Neural cell (in vitro differentiated cells): Measurements from ENCODE around the gene BBS1. TPM values are rescaled to one million over a fixed set of nuclear protein-coding genes. Genes with fewer than 3 reads are reported as not detected.

Experiments
- H2AFZ ChIP-seq: fragments of 200-600, 300-800 bp; sonication (generic), shearing (Covaris generic); 2 replicates; pipeline ENCODE4 v1.6.0; 2014; ENCODE audit warnings: low read depth, mild to moderate bottlenecking, antibody characterized with exemption, low read length, moderate library complexity
- H3F3A ChIP-seq: fragments of 200-600 bp; shearing (Covaris generic); 2 replicates; pipeline ENCODE4 v1.6.1; 2016; ENCODE audit warnings: mild to moderate bottlenecking, moderate library complexity, mixed read lengths, antibody characterized with exemption, low read length; ENCODE audit not compliant: insufficient read depth, poor library complexity, severe bottlenecking
- H3K27ac ChIP-seq: fragments of 200-600, 300-800 bp; sonication (generic), shearing (Covaris generic); 2 replicates; pipeline ENCODE4 v1.5.1; 2014; ENCODE audit warnings: mild to moderate bottlenecking, low read length, moderate library complexity
- H3K27me3 ChIP-seq: fragments of 300-800, 200-600 bp; sonication (generic), shearing (Covaris generic); 2 replicates; pipeline ENCODE4 v1.6.0; 2014; ENCODE audit warnings: mild to moderate bottlenecking, low read depth, low read length, moderate library complexity; ENCODE audit not compliant: insufficient read depth
- H3K36me3 ChIP-seq: fragments of 300-800, 200-600 bp; sonication (generic), shearing (Covaris generic); 2 replicates; pipeline ENCODE4 v1.5.1; 2014; ENCODE audit warnings: mild to moderate bottlenecking, antibody characterized with exemption, low read length, moderate library complexity; ENCODE audit not compliant: insufficient read depth
- H3K4me2 ChIP-seq: fragments of 300-800, 200-600 bp; sonication (generic), shearing (Covaris generic); 2 replicates; pipeline ENCODE4 v1.6.0; 2014; ENCODE audit warnings: mild to moderate bottlenecking, low read length
- H3K4me3 ChIP-seq: fragments of 300-800, 200-600 bp; sonication (generic), shearing (Covaris generic); 2 replicates; pipeline ENCODE4 v1.5.1; 2014; ENCODE audit warnings: mild to moderate bottlenecking, low read length, moderate library complexity
- H3K79me2 ChIP-seq: fragments of 200-600 bp; shearing (Covaris generic); replicated peaks from 2 replicates; pipeline ENCODE4 v1.6.0; 2014; ENCODE audit warnings: mild to moderate bottlenecking, low read length, moderate library complexity; ENCODE audit not compliant: insufficient read depth
- H3K9ac ChIP-seq: fragments of 300-800, 200-600 bp; sonication (generic), shearing (Covaris generic); 2 replicates; pipeline ENCODE4 v1.6.1; 2016; ENCODE audit warnings: mild to moderate bottlenecking, low read length, mixed read lengths
- H3K9me2 ChIP-seq: fragments of 200-600 bp; shearing (Covaris generic); 2 replicates; pipeline ENCODE4 v1.6.1; 2016; ENCODE audit warnings: mild to moderate bottlenecking, low read length, mixed read lengths; ENCODE audit not compliant: insufficient read depth
- H3K9me3 ChIP-seq: fragments of 200-600, 300-800 bp; sonication (generic), shearing (Covaris generic); 2 replicates; pipeline ENCODE4 v1.6.1; 2016; ENCODE audit warnings: mild to moderate bottlenecking, mixed run types, low read length, moderate library complexity, mixed read lengths
- H4K20me1 ChIP-seq: fragments of 200-600 bp; shearing (Covaris generic); 2 replicates; pipeline ENCODE4 v1.6.1; 2016; ENCODE audit warnings: mild to moderate bottlenecking, mixed run types; ENCODE audit not compliant: insufficient read depth
- EP300 ChIP-seq: fragments of 450-650 bp; conservative IDR thresholded peaks from 2 replicates; pipeline ENCODE4 v1.6.1; 2014; ENCODE audit warnings: antibody characterized with exemption, mild to moderate bottlenecking, moderate library complexity; ENCODE audit not compliant: poor library complexity, severe bottlenecking
- EZH2 ChIP-seq: fragments of 200-600, 300-800 bp; shearing (Covaris generic), sonication (generic); IDR thresholded peaks from 2 replicates; pipeline ENCODE4 v1.6.1; 2014; ENCODE audit warnings: antibody characterized with exemption, low read length, borderline replicate concordance, mild to moderate bottlenecking; ENCODE audit not compliant: insufficient read depth, poor library complexity, severe bottlenecking
- MXI1 ChIP-seq: fragments of 450-650 bp; conservative IDR thresholded peaks from 2 replicates; pipeline ENCODE4 v1.6.1; 2014; ENCODE audit warnings: antibody characterized with exemption, mild to moderate bottlenecking; ENCODE audit not compliant: poor library complexity, severe bottlenecking
- POLR2AphosphoS5 ChIP-seq: IDR thresholded peaks from 2 replicates; pipeline ENCODE4 v1.6.1; 2012
- RAD21 ChIP-seq: fragments of 450-650 bp; conservative IDR thresholded peaks from 2 replicates; pipeline ENCODE4 v1.6.1; 2014; ENCODE audit warnings: antibody characterized with exemption, mild to moderate bottlenecking, moderate library complexity
- SMC3 ChIP-seq: fragments of 450-650 bp; conservative IDR thresholded peaks from 2 replicates; pipeline ENCODE4 v1.6.1; 2014; ENCODE audit warnings: antibody characterized with exemption, mild to moderate bottlenecking, moderate library complexity; ENCODE audit not compliant: poor library complexity
- TAF1 ChIP-seq: IDR thresholded peaks from 2 replicates; pipeline ENCODE4 v1.6.1; 2012; ENCODE audit warnings: low read depth
- polyA plus RNA-seq: library from polyadenylated mRNA; depleted of rRNA; stranded (reverse); fragments of >200 nt; gene quantifications from 2 replicates; pipeline ENCODE4 v1.2.3, GENCODE V29; 2014
- TF ChIP-seq, protein P1 (sequence below): IDR thresholded peaks from 2 replicates; pipeline ENCODE4 v1.6.1; 2012; ENCODE audit warnings: borderline replicate concordance
- TF ChIP-seq, protein P2 (sequence below): fragments of 450-650 bp; IDR thresholded peaks from 2 replicates; pipeline ENCODE4 v1.5.1; 2014; ENCODE audit warnings: antibody characterized with exemption, mild to moderate bottlenecking, moderate library complexity; ENCODE audit not compliant: poor library complexity, severe bottlenecking

BBS1 gene
- polyA plus RNA-seq, 1 donor from 2014 or later: 69.5 TPM

DNA sequence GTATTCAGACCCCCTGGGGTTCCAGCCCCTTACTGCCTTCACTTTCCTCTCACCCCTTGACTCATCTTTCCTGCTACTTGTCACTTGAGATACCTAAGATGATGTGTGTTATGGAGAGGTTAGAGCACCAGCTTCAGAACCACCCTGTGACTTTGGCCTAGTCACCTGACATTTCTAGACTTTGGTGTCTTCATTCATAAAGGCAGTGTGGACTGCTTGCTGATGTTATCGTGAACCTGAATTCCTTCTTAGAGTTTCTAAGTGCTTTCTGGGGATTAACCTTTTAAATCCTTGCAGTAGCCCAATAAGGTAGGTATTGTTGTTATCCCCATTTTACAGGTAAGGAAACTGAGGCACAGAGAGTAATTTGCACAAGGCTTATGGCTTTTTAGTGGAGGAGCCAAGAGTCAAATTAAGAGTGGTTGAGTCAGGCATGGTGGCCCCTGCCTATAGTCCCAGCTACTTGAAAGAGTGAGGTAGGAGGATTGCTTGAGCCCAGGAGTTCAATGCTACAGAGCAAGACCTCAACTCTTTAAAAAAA is 5.1 kb upstream of the BBS1 start:
- TF ChIP-seq MXI1: no peak
- no peak for TF ChIP-seq RAD21
- no peak for TF ChIP-seq EZH2
- no peak for TF ChIP-seq EP300
- TF ChIP-seq TAF1: no peak
- TF ChIP-seq POLR2AphosphoS5: no peak
- TF ChIP-seq, protein P1, sequence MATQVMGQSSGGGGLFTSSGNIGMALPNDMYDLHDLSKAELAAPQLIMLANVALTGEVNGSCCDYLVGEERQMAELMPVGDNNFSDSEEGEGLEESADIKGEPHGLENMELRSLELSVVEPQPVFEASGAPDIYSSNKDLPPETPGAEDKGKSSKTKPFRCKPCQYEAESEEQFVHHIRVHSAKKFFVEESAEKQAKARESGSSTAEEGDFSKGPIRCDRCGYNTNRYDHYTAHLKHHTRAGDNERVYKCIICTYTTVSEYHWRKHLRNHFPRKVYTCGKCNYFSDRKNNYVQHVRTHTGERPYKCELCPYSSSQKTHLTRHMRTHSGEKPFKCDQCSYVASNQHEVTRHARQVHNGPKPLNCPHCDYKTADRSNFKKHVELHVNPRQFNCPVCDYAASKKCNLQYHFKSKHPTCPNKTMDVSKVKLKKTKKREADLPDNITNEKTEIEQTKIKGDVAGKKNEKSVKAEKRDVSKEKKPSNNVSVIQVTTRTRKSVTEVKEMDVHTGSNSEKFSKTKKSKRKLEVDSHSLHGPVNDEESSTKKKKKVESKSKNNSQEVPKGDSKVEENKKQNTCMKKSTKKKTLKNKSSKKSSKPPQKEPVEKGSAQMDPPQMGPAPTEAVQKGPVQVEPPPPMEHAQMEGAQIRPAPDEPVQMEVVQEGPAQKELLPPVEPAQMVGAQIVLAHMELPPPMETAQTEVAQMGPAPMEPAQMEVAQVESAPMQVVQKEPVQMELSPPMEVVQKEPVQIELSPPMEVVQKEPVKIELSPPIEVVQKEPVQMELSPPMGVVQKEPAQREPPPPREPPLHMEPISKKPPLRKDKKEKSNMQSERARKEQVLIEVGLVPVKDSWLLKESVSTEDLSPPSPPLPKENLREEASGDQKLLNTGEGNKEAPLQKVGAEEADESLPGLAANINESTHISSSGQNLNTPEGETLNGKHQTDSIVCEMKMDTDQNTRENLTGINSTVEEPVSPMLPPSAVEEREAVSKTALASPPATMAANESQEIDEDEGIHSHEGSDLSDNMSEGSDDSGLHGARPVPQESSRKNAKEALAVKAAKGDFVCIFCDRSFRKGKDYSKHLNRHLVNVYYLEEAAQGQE: no peak
- TF ChIP-seq, protein P2, sequence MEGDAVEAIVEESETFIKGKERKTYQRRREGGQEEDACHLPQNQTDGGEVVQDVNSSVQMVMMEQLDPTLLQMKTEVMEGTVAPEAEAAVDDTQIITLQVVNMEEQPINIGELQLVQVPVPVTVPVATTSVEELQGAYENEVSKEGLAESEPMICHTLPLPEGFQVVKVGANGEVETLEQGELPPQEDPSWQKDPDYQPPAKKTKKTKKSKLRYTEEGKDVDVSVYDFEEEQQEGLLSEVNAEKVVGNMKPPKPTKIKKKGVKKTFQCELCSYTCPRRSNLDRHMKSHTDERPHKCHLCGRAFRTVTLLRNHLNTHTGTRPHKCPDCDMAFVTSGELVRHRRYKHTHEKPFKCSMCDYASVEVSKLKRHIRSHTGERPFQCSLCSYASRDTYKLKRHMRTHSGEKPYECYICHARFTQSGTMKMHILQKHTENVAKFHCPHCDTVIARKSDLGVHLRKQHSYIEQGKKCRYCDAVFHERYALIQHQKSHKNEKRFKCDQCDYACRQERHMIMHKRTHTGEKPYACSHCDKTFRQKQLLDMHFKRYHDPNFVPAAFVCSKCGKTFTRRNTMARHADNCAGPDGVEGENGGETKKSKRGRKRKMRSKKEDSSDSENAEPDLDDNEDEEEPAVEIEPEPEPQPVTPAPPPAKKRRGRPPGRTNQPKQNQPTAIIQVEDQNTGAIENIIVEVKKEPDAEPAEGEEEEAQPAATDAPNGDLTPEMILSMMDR: no peak
- no peak for TF ChIP-seq SMC3
- H4K20me1 ChIP-seq: no peaks in the 10 kb centered on the region
- H3K27me3 ChIP-seq: no peaks in the 10 kb centered on the region
- no peak overlapping the region for H3K4me2 ChIP-seq
- H3K9ac ChIP-seq: no peak overlapping the region
- H3F3A ChIP-seq: no peaks in the 10 kb centered on the region
- no peaks in the 10 kb centered on the region for H3K9me2 ChIP-seq
- no peak overlapping the region for H2AFZ ChIP-seq
- no peaks in the 10 kb centered on the region for H3K79me2 ChIP-seq
- no peak overlapping the region for H3K27ac ChIP-seq
- no peaks in the 10 kb centered on the region for H3K36me3 ChIP-seq
- H3K4me3 ChIP-seq: no peak overlapping the region
- no peaks in the 10 kb centered on the region for H3K9me3 ChIP-seq

DNA sequence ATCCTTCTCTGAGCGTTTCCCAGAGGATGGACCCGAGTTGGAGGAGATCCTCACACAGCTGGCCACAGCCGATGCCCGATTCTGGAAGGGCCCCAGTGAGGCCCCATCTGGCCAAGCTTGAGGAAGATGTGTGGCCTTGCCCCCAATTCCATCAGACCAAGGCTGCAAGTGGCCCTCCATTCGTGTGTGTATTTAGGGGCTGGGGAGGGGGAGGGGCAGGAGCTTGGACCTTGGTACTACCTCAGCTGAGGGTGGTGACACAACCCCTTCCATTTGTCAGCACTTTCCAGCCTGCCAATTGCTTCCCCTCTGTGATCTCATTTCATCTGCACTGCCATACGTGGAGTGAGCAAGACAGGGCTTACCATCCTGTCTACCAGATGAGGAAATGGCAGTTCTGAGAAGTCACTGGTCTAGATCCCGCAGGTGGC is 1.3 kb upstream of the BBS1 start:
- TF ChIP-seq RAD21: no peak
- TF ChIP-seq, protein P1: no peak
- TF ChIP-seq TAF1: no peak
- TF ChIP-seq, protein P2: no peak
- no peak for TF ChIP-seq EZH2
- TF ChIP-seq MXI1: no peak
- TF ChIP-seq SMC3: no peak
- TF ChIP-seq EP300: no peak
- no peak for TF ChIP-seq POLR2AphosphoS5
- Histone ChIP-seq H3K4me2 (no peak overlapping the region), H3F3A (no peaks in the 10 kb centered on the region), H3K27me3 (no peaks in the 10 kb centered on the region), H4K20me1 (no peaks in the 10 kb centered on the region), H3K9me3 (no peaks in the 10 kb centered on the region), H3K27ac (no peak overlapping the region), H3K4me3 (no peak overlapping the region), H2AFZ (no peak overlapping the region), H3K79me2 (peaks cover 17% of the 10 kb centered on the region), H3K9me2 (no peaks in the 10 kb centered on the region), H3K9ac (no peak overlapping the region), H3K36me3 (no peaks in the 10 kb centered on the region)
